LNCAP (cell line): Measurements from ENCODE around the gene EPS15.

Experiments used
- CTCF ChIP-seq: fragments of 450-650 bp; IDR thresholded peaks from 2 replicates; pipeline ENCODE4 v1.5.1; 2017; ENCODE audit warnings: mild to moderate bottlenecking

The EPS15 gene

DNA sequence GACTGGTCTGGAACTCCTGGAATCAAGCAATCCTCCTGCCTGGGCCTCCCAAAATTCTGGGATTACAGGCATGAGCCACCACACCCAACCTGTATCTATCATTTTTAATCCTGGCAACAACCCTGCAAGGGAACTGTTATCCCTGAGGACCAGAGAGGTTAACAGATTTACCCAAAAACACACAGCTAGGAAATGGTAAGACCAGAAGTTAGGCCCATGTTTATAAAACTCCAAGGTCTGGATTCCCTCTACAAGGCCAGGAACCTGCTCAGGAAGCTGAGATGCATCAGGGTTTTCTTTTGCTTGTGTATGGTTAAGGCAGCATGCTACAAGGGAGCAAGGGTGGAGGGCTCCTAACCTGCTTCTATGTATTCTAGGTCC is 170.9 kb downstream of the EPS15 start:
- TF ChIP-seq CTCF: no peak

- TF ChIP-seq CTCF: no peak
Observed at GRCh38 chr1:51347398-51348146, 171.5 kb downstream of the EPS15 start.

DNA sequence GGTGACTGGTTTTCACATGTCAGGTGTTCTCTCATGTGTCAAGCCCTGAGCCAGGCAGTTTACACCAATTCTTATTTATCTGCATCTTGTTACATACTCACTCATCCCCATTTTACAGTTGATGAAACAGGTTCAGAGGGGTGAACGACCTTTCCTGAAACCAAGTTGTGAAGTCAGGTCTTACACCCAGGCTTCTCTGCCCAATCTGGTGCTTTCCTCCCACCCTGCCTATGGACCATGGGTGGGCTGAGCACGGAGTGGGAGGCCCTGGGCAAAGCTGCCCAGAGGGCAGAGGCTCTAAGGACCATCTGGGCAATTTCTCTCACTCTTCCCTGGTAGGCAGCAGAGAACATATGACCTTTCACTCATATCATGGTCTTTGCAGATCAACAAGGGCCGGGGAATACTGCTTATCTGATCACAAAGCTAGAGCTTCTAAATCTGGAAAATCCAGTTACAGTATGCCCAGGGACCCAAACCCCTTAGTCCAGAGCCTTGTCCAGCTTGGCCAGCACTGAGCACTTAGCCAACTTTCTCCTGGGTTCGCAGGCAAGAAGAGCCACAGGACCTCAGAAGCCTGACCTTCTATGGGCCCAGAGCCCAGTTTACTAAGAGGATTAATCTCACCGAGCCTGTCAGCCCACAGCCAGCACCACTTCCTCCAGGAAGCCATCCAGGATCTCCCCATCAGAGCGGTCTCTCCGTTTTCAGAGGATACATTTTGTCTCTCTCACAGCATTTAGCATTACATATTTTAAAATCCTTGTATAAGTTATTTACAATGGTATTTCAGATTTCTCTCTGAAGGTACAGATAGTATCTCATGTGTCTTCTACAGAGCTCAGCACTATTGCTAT is 172.8 kb downstream of the EPS15 start:
- no peak for TF ChIP-seq CTCF

GRCh38 chr1:51345300-51345687 is 173.8 kb downstream of the EPS15 start:
- no peak for TF ChIP-seq CTCF

GRCh38 chr1:51344602-51345299 is 174.3 kb downstream of the EPS15 start:
- TF ChIP-seq CTCF: no peak

- TF ChIP-seq CTCF: no peak
Observed at GRCh38 chr1:51344276-51344601, 174.8 kb downstream of the EPS15 start.

DNA sequence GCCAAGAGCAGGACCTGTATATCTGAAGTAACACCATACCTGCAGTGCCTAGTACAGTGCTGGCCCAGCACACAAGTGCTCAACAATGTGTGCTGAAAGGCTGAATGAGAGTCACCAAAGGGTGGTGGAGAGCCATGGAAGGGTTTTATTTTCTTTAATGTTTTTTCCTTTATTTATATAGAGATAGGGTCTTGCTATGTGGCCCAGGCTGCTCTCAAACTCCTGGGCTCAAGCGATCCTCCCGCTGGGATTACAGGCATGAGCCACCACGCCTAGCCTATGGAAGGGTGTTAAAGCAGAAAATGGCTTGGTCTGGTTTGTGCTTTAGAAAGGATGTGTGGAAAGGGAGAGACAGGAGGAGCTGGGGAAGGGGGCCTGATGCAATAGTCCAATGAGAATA is 175.4 kb downstream of the EPS15 start:
- no peak for TF ChIP-seq CTCF
